ENCODE data around the gene MCAT.
"Not testable (repeated sequence)": the region's sequence is repeated elsewhere in the genome, so short reads cannot be mapped to it uniquely, and the experiment has no call there.

MCAT gene

DNA sequence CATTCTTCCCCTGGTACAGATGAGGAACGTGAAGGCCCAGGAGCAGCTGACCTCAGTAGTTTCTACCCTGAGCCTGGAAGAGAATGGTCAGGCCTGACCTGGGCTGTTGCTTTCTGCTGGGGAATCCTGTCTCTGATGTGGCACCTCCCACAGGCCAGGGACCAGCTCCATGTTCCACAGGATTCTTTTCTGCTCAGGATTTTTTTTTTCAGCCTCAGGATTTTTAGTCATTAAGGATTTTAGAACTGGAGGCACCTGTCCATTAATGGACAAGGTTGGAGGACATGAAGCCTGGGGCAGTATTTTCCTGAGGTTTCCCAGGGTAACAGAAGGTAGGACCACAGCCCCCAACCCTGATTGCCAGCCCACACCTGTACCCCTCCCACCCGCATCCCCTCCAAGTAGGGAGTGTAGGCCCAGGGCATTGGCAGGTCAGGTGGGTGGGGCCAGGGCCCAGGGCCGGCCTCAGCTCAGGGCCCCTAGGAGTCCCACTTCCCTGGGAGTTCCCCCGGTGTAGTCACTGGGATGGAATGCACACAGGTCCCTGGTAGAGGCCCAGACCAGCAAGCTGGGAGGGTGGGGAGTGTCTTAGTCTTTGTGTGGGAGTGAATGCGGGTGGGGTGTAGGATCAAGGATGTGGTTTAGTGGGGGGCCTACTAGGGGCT lies 16.6 kb downstream of the MCAT start:
- peak; percentile 94 for DNase-seq (ENCODE audit: low read depth)

GRCh38 chr22:43118953-43119458 lies 24.2 kb downstream of the MCAT start:
- DNase-seq (ENCODE audit: low read depth), result no peak

DNA sequence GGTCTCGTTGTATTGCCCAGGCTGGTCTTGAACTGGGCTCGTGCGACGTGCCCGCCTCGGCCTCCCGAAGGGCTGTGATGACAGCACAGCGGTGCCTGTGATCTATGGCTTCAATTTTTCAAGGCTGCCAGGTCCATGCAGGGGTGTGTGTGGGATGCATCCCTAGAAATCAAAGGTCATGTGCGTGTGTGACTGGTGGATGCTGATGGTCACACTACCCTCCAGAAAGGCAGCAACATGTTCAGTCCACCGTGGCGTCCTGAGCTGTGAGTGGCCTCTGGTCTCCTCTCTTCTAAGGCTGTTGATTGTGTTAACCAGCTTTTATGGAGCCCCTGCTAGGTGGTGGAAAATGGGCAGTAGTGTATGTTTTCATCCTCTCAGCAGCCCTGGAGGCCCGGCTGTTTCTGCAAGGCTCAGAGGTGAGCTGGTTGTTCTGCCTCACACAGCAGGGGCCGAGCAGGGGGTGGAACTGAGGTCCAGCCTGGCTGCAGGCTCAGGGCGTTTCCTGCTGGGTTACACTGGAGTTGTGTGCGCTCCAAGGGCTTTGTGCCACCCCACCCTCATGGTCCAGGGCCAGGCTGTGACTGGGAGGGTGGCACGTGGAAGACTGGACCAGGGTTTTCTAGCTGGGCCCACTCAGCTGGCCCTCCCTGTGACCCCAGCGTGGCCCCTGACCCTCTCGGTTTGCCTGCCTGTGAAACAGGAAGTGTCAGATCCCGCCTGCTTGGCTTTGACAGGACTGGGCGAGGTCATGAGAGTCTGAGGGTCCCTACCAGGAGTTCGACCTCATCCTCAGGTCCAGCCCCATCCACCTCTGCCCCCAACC lies 25.0 kb downstream of the MCAT start:
- no peak for DNase-seq (ENCODE audit: low read depth)

DNA sequence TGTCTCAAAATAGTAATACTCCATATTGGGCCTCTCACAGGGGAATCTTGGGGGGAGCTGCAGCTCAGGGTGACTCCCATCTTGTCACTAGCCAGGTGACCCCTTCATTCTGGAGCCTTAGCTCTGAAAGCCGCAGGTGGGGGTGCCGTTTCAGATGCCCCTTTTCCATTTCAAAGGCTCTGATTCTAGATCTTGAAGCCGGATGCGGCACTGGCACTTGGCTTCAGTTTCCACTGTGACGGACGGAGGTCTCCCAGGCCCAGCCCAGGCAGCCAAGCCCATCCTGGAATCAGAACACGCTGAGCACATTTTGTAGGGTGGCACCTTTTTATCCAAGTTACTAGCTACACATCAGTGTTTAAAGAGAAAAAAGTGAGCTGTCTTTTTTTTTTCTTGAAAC lies 26.3 kb downstream of the MCAT start:
- DNase-seq (ENCODE audit: low read depth), result no peak

GRCh38 chr22:43114958-43115357 lies 28.2 kb downstream of the MCAT start:
- DNase-seq (ENCODE audit: low read depth), result no peak

DNA sequence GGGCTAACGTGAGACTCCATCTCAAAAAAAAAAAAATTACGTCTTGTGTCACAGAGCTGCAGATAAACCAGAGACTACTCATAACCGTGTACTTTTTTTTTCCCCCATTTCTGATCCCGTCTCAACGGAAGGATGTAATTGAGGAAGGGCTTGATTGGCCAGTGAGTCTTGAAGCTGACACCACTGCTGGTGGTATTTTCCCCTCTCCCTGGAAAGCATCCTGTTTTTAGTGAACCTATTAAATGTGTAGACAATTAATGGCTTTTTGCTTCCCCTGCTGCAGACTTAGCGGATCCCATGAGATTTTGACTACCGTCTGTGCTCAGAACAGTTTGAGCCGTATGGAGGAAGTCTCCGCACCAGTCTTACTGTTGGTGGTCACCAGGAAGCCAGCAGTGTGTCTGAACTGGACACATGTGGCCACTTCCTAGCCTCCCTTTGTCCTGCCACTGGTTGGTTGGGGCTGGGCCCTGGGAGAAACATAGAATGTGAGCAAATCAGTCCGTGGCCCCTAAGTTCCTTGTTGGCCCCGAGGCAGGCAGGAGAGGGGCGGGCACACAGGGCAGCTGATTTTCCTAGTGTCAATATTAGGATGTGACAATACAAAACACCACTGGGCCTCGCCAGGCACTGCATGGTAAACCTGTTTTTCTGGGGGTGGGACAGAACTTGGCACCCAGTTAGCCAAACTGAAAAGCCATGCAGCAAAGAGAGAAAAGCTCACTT lies 29.5 kb downstream of the MCAT start:
- DNase-seq (ENCODE audit: low read depth), result no peak

DNA sequence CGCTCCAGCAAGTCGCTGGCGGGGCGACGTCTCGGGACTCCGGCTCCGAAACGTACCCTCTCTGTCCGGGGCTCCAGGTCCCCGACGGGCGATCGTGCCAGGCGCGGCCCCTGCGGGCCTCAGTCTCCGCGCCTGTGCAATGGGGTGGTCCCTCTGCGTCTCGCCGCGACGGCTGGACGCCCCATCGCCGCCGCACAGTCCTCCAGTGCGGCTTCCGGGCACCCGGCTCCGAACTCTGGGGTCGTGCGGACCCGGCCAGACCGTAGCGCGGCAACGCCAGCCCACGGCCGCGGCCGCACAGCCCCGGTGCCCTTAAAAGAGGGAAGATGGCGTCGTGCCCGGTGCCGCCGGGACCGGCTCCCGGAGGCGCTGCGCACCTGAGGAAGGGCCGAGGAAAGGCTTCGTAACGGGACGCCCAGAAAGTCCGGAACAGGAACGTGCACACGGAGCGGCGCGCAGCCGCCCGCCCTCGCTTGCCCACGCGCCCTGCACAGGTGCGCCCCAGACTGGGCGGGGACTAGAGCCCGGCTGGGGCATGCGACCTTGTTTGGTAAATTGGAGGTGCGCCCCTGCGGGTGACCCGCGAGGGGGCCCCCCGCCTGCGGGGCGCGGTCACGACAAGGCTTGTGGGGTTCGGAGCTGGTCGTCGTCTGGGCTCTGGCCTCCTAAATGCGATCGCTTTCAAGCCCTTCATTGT lies 32.1 kb downstream of the MCAT start:
- DNase-seq (ENCODE audit: low read depth), result no peak

DNA sequence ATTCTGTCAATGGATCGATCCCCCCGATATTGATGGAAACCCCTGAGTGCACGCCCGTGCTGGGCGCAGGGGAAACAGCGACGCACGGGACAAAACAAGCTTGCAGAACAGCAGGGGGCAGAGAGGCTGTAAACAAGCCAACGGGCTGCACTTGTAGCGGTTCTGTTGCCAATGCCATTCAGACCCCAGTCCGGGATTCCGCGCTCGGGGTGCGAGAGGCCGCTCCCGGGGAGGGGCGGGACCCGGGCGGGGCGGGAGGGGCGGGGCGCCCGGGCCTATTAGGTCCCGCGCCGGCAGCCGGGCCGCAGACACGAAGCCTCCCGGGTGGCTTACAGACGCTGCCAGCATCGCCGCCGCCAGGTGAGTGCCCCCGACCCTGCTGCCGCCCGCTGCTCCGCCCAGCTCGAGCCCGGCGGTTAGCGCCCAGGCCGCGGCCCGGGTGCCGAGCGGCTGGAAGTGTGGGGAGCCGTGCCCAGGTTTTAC lies 32.7 kb downstream of the MCAT start, which contains the start of gene BIK:
Gene BIK, plus strand, starts transcription at position 307 of the 483 bp plus-strand sequence. CDS start 13,273 bp downstream, outside the sequence.
- peak; percentile 59 for DNase-seq (ENCODE audit: low read depth)

GRCh38 chr22:43109921-43110443 lies 33.2 kb downstream of the MCAT start:
- no peak for DNase-seq (ENCODE audit: low read depth)

GRCh38 chr22:43109511-43109910 lies 33.7 kb downstream of the MCAT start:
- no peak for DNase-seq (ENCODE audit: low read depth)

- no peak for DNase-seq (ENCODE audit: low read depth)
These were observed 36.9 kb downstream of the MCAT start for GRCh38 chr22:43106302-43106701.

DNA sequence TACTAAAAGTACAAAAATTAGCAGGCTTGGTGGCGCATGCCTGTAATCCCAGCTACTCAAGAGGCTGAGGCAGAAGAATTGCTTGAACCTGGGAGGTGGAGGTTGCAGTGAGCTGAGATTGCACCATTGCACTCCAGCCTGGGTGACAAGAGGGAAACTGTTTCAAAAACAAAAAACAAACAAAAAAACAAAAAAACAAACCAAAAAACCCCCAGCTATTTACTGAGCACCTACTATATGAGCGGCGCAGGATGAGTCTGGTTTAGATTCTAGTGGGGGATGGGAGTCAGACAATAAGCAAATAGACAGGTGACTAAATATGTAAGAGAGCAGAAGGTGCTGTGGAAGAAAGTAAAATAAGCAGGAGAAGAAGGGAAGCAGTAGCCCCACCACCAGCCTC lies 38.2 kb downstream of the MCAT start:
- not testable (repeated sequence) for DNase-seq (ENCODE audit: low read depth)

GRCh38 chr22:43104056-43104625 lies 39.1 kb downstream of the MCAT start:
- DNase-seq (ENCODE audit: low read depth), result not testable (repeated sequence)

DNA sequence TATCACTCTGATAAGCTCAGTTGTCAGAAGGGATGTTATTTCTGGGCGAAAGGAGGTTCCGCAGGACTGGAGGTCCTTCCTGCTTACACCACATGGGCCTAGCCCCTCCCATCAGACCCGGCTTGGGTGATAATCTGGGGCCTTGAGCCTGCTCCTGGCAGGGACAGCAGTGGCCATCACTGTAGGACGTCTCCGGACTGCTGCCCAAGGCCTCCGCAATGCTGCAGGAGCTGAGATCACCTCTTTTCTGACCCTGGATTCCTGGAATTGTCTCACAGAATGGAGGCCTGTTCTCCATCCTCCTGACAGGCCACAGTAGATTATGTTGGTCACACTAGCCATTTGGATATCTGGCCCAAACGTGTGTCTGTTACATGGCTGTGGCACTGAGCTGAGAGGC lies 41.9 kb downstream of the MCAT start:
- DNase-seq (ENCODE audit: low read depth), result no peak

DNA sequence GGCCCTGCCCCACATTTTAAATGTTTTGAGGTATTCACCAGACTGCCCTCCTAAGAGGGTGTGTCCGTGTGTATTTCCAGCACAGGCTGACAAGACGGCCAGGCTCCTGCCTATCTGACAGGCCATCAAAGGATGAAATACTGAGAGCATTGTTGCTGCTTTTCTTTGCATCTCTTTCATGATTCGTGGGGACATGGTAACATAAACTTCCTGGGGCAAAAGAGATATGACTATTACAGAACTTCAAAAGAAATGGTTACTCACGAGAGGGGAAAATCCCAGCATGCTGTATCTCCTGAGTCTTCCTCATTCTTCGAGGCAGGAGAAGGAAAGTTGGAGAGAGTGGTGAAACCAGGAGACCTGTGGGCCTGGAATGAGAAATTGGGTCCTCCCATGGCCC lies 43.0 kb downstream of the MCAT start:
- peak; percentile 69 for DNase-seq (ENCODE audit: low read depth)

GRCh38 chr22:43099095-43099494 lies 44.1 kb downstream of the MCAT start:
- DNase-seq (ENCODE audit: low read depth), result no peak

GRCh38 chr22:43098356-43098755 lies 44.8 kb downstream of the MCAT start:
- no peak for DNase-seq (ENCODE audit: low read depth)

- no peak for DNase-seq (ENCODE audit: low read depth)
These were observed 46.8 kb downstream of the MCAT start for GRCh38 chr22:43096420-43096819.

DNA sequence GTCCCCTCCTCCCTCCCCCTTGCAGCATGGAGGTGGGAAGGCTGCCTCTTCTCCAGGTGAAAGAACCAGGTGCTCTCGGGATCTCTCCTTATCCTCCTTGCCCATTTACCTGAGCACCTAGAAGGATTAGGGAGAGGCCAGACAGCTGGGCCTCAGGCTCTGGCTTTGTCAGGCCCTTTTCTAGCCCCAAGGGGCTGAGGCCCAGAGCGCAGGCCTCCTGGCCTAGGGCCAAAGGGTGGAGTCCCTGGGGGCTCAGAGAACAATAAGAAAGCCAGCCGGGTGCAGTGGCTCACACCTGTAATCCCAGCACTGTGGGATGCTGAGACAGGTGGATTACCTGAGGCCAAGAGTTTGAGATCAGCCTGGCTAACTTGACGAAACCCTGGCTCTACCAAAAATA lies 48.6 kb downstream of the MCAT start:
- no peak for DNase-seq (ENCODE audit: low read depth)

DNA sequence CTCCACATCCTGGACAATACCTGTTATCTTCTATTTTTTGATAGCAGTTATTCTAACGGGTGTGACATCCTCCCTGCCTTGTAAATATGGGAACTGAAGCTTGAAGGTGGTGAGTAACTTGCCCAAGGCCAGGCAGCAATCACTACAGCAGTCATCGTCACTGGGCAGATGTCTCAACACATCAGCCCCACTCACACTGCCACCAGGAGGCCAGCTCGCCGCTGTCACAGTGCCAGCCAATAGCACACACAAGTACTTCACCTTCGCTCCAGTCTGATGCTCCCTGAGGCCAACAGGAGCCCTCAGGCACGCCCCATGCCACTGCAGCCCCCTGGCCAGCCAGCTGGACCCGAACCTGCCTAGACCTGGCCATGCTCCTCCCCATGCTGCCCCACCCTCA lies 49.1 kb downstream of the MCAT start:
- peak; percentile 71 for DNase-seq (ENCODE audit: low read depth)

DNA sequence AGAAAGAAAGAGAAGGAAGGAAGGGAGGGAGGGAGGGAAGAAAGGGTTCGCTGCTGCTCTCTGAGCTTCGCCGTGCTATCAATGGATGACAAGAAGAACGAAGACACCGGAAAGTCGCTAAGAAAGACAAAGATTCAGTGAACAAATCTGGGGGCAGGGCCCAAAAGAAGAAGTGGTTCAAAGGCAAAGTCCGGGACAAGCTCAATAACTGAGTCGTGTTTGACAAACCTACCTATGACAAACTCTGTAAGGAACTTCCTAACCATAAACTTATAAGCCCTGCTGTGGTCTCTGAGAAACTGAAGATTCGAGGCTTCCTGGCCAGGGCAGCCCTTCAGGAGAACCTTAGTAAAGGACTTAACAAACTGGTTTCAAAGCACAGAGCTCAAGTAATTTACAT lies 51.1 kb downstream of the MCAT start:
- no peak for DNase-seq (ENCODE audit: low read depth)

Measured in ELR (cell line).